Measurements from ENCODE around the gene RTN4RL1. TPM values are rescaled to one million over a fixed set of nuclear protein-coding genes. Genes with fewer than 3 reads are reported as not detected.

RTN4RL1 gene, protein sequence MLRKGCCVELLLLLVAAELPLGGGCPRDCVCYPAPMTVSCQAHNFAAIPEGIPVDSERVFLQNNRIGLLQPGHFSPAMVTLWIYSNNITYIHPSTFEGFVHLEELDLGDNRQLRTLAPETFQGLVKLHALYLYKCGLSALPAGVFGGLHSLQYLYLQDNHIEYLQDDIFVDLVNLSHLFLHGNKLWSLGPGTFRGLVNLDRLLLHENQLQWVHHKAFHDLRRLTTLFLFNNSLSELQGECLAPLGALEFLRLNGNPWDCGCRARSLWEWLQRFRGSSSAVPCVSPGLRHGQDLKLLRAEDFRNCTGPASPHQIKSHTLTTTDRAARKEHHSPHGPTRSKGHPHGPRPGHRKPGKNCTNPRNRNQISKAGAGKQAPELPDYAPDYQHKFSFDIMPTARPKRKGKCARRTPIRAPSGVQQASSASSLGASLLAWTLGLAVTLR
- total RNA-seq (2014; rRNA removed): 0.64 and 0.69 TPM in 2 replicates
- 0.27 TPM for polyA plus RNA-seq (2012)

DNA sequence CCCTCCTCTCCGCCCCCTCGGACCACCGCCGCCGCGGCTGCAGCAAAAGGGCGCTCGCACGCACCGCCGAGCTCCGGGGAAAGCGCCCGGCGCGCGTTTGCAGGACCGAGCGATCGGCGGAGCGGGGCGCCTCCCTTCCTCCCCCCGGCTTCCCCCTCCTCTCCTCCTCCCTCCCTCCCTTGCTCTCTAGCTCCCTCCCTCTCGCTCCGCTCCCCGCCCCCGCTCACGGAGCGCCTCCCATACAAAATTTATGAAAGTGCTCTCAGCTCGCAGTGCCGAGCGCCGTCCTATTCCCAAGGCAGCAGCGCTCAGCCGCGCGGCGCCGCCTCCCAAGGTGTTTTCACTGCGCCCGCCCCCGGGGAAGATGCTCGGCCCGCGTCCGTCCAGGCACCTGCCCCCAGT is at the start of gene RTN4RL1:
TSS of gene RTN4RL1 (minus strand) at position 115 of the 402 bp plus-strand sequence. CDS start 469 bp downstream, outside the sequence.
- peak; percentile 44 for DNase-seq (ENCODE audit: low read depth)

DNA sequence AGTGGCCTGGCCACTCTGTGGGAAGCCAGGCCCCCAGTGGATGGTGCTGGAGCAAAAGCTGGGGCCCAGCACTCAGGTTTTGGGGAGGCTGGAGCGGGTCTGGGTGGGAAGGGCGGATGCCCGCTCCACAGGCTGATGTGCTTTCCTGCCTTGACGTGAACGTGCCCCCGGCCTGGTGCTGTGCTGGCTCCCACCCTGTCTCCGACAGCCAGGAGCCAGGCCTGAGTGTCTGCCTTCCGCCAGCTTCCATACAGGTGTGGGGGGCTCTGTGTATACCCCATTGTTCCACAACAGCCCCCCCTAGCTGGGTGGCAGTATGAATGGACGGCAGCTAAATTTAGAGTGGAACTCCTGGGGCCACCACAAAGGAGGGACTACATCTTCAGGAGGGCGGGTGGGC is 49.8 kb upstream of the RTN4RL1 start:
- DNase-seq (ENCODE audit: low read depth): no peak

DNA sequence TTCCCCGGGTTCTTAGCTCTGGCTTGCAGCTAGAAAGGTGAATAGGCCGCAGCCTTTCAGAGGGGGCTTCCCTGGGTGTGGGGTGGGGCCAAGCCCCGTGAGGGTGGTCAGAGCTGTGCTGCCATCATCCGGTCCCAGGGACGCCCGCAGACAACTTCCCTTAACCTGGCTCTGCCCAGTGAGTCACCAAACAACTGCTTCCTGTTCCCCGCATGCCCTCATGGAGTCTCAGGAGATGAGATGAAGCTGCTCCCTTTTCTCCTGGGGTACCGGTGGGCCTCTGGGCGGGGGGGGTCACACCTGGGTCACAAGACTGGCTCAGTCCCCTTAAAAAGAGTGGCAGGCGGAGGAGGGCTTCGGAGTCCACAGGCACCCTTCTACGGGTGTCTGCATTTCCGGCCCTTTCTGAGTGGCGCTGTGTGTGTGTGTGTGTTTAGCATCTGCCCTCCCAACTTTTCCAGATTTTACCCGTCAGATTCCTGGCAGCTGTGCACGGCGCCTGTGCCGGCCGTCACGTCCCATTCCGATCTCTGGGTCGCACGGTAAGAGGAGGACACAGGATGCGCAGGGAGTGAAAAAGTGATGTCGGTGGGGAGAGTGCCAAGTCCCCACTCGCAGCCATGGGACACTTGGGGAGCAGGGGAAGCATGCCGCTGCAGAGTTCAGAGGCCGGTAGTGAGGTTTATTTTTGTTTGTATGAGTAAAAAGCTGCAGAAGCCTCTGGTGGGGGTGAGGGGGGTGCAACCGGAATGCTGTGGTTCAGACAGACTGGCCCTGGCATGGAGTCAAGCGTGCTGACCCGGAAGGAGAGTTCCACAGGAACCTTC is 46.5 kb upstream of the RTN4RL1 start:
- DNase-seq (ENCODE audit: low read depth): peak; percentile 83

DNA sequence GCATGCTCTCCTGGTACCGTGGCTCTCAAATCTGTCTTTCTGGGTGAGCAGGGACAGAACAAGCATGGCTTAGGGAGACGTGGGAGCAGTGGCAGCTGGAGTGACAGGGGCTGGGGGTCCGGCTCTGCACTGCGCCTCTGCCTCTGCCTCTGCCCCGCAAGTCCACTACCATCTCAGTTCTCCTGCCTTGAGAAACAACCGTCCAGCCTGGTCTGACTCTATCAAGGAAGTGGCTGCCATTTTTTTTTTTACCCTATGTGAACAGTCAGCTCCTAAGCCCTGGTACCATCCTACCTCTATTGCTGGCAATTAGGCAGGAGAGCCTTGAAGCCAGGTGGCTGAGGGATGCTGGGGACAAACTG is 45.9 kb upstream of the RTN4RL1 start:
- DNase-seq (ENCODE audit: low read depth): no peak

DNA sequence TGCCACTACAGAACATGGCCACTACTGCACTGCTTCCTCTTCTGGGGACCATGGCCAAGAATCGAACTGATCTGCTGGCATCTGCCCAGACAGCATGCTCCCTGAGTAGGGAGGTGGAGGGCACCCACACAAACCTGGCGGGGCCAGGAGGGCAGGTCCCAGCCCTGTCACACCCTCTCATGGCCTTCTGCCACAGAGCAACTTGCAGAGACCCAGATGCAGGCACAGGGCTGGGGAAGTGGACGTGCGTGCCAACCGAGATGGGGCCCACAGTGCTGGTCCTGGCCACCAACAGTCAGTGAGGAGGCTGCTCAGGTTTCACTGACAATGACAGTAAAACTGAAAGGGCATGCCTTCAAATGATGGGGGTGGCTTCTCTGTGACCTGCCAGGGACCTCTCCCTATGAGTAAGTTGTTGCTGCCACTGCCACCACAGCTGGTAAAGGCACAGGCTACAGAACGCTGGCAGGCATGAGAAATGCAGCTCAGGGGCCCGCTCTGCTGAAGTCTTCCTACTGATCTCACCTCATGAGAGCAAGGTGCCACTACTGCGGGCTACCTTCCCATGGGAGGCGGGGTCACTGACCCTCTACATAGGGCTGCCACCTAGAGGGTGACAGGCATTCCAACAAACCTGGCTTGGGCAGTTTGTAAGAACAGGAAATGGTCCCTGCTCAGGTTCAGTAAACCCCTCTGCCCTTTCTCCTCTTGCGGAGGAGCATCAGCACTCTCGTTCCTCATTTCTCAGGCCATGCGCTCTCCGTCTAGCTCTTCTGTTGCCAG is 45.3 kb upstream of the RTN4RL1 start:
- no peak for DNase-seq (ENCODE audit: low read depth)

DNA sequence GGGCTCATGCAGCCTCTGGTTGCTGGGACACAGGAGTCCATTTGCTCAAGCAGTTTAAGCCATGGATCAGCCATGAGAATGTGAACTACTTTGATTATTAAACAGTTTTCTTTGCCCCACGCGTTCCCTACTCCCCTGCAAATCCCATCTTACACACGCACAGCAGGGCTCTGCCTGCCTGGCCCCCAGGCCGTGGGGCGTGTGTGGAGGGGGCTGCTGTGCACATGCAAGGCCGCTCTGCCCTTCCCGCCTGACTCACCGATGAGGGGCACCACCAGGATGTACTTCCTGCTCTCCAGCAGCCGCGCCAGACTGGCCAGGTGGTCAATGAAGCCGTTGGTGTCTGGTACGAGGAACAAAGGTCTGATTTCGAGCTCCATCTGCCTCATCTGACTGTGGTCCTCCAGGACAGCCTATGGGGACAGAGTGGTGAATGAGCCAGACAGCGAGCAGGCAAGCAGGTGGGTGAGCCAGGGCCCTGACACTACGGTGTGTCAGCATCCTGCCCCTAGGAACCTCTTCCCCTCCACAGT is 43.5 kb upstream of the RTN4RL1 start:
- peak; percentile 84 for DNase-seq (ENCODE audit: low read depth)

DNA sequence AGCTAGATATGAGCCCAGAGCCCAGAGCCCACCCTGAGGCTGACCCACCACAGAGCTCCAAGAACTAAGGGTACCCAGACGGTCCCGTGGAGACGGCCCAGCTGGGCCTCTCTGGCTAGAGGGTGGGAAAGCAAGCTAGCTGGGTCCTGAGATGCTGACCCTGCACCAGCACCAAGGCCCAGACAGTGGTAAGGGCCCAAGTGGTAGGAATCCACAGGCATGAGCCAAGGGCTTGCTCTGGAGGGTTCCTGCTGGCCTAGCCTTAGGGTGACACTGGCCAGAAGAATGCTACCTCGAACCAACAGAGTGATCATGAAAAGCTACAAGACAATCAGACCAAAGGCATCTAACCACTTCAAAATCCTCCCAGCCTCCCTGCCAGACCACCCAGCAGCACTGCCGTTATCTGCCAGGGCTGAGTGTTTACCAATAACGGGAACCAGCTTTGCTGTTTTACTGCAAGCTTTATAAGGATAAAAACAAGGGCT is 42.9 kb upstream of the RTN4RL1 start:
- DNase-seq (ENCODE audit: low read depth): peak; percentile 66

DNA sequence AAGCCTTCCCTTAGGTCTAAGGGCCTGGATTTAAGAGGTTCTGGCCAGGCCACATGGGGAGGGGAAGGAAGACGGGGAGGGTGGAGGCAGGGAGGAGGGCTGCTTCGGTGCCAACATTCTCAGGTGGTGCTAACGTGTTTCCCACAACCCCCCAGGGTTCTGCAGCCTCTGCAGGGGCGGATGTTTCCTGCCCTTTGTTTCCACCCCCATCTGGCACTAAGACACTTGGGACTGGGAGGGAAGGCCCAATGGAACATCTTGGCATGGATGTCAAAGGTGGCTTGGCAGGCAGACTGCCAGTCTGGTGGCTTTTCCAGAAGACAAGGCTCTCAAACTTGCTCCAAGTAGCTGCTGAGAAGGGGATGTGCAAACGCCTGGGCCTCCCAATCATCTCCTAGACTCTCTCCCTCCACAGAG is 42.5 kb upstream of the RTN4RL1 start:
- DNase-seq (ENCODE audit: low read depth): no peak

DNA sequence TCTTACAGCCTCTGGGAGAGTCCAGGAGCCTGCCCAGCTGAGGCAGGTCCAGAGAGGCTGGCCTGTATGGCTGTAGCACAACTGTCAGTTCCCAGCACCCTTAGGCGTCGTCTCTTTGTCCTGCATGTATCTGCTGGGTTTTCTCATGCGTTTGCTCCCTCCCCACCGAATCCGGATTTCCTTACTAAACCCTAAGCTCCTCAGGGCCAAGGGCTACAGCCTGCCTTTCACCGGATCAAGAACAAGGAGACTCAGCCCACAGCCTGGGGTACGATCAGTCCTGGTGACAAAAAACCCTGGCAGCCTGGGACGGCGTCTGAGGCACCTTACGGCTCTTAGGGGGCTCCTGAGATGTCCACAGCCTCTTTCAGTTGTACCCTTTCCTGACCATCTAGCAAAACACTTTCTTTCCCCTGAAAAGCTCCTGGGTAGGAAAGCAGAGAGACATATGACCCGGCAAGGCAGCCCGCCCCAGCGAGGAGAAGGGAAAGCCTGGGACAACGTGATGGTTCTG is 42.0 kb upstream of the RTN4RL1 start:
- no peak for DNase-seq (ENCODE audit: low read depth)

DNA sequence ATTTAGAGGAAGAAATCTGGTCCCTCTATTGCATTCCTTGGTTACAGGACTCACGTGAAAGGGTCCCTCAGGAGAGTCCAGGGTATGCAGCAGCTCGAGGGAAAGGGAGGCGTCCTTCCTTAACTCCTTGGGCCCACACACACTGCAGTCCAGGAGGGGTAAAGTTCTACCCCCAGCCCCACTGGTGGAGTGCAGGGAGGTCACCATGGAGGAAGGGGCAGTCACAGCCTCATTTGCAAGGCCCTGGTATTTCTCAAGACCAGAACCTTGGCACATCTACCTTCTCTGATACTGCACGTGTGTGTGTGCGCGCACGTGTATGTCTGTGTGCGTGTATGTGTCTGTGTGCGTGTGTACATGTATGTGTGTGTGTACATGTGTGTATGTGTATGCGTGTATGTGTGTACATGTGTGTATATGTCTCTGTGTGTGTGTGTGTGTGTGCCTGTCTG is 40.8 kb upstream of the RTN4RL1 start:
- no peak for DNase-seq (ENCODE audit: low read depth)

DNA sequence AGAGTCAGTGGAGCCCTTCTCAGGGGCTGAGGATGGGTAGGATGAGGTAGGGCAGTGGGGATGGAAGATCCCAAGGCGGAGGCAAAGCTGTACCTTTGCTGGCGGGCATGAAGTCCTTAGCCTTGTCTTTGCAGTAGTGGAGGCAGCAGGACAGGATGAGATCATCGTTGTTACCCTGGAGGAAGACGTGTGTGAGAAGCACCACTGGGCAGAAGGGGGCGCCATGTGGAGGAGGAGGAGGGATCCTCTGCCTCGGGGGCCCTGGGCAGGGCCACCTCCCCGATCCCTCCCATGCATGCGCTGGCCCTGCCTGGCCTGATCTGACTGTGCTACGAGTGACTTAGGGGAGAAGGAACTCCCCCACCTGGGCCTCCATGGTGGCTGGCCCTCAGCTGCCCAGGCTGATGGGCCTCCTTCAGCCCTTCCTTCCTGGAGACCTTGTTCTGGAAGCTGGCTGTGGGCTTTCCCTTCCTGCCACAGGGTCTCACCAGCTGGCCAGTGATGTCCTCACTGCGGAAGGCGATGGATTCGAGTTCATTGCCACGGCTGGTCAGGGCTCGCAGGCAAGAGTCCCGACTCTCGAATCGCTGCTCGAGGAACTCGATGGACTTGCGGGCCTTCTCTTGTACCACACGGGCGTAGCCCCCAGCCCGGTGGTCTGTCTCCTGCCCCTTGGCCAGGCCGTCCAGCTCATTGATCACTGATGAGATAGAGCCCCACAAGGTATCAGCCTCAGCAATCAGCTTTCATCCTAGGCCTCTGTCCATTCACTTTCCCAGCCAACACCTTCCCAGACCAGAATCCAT is 40.0 kb upstream of the RTN4RL1 start:
- no peak for DNase-seq (ENCODE audit: low read depth)

DNA sequence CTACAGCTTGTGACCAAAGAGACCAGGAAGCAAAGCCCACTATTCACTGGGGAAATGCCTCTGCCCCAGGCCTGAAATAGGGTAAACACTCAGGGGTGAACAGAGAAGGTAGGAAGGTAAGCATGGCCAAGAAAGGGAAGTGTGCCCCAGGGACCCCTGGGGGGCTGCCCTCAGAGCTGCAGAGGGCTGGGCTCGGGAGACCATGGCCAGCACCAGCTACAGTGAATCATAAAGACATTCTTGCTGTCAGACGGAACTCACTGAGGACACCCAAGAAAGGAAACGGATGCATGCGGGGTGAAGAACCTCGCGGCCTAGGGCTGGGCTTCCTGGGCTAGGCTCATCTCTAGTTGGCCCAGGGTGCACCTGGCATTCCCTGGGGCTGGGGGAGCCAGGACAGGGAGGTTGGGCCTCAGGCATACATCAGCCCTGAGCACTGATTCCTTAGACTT is 39.4 kb upstream of the RTN4RL1 start:
- DNase-seq (ENCODE audit: low read depth): no peak

DNA sequence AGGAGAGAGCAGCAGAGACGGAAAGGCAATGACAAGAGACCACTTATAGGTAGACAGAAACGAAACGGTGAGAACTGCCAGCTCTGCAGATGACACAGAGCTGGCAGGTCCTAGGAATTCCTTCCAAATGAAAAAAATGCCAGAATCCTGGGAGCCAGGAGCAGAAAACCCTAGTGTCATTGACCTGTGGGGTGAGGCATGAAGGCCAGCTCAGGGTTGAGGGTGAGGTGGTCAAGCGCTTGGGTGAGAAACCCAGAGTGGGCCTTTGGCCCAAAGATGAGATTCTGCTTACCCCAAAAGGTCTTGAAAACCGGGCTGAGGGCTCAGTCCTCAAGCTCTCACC is 39.0 kb upstream of the RTN4RL1 start:
- DNase-seq (ENCODE audit: low read depth): no peak

DNA sequence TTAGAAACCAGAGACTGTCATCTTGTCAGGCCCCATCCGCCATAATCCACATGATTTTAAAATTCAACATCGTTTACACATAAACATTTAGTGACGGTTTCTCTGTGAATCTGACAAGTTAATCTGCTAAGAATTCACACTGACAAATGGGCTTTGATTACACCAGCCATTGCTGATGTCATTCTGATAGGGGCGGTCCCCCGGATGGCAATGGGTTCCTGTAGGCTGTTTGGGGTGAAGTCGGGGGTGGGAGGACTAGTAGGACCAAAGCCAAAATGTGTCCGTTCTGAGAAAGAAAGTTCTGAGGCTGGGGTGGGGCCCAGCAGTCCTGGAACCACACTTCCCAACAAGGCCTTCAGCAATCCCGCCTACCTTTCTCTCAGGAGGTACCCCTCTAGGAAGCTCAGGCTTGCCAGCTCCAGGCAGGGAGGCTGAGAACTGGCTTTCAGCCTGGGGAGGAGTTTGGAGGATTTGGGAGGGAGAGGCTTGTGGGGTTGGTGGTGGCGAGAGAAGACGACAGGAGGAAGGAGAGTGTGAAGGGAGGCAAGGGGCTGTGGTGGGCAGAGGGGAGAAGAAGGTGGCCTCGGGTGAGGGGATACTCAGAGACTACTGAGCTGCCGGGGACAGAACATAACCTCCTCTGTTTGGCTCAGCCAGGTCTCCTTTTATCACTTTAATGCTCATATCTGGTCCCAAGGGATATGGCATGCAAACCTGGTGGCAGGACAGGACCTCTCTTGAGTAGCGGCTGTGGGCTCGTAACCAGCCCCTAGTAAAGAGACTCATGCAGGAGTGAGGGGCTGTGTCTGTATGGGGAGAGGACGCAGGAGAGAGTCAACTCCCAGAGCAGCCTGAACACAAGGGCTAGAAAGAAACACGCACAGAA is 38.4 kb upstream of the RTN4RL1 start:
- no peak for DNase-seq (ENCODE audit: low read depth)

DNA sequence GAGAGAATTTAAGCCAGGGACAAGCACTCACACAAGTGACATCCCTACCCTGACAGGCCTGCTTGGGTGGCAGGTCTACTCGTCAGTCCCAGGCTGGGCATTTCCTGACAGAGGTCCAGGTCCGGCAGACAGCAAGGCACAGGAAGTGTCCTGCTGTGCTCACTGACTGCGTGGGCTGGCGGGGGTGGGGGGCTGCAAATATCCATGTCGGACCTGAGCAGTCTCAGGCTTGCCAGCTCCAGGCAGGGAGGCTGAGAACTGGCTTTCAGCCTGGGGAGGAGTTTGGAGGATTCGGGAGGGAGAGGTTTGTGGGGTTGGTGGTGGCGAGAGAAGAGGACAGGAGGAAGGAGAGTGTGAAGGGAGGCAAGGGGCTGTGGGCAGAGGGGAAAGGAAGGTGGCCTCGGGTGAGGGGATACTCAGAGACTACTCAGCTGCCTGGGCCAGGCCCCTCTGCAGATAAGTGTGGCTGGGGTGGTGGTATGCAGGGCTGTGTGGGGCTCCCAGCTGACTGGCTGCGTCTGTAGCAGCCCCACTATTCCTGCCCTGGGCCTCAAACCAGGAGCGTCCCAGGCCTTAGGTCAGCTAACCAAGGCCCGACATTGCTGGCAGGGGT is 37.5 kb upstream of the RTN4RL1 start:
- DNase-seq (ENCODE audit: low read depth): no peak

DNA sequence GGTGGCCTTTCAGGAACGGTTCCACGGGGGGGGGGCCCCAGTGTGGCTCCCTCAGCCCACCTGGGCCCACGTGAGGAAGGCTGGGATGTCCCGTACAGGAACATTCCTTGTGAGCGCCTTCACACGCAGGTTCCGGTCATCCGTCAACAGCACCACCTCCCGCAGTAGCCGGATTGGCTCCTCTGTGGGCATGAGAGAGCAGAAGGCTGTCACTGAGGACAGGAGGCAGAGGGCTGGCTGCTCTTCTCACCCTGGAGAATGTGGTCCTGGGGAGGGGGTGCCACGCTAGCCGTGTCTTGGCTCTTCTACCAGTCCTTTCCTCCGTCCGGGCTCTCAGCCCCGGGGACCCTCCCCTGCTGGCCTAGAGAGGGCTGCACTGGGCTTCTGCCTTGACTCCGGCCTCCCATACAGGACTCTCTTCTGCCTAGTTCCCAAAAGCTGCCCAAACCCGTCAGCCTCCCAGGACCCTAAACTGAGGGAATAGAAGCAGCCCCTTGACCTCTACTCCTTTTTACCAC is 36.4 kb upstream of the RTN4RL1 start:
- DNase-seq (ENCODE audit: low read depth): no peak

DNA sequence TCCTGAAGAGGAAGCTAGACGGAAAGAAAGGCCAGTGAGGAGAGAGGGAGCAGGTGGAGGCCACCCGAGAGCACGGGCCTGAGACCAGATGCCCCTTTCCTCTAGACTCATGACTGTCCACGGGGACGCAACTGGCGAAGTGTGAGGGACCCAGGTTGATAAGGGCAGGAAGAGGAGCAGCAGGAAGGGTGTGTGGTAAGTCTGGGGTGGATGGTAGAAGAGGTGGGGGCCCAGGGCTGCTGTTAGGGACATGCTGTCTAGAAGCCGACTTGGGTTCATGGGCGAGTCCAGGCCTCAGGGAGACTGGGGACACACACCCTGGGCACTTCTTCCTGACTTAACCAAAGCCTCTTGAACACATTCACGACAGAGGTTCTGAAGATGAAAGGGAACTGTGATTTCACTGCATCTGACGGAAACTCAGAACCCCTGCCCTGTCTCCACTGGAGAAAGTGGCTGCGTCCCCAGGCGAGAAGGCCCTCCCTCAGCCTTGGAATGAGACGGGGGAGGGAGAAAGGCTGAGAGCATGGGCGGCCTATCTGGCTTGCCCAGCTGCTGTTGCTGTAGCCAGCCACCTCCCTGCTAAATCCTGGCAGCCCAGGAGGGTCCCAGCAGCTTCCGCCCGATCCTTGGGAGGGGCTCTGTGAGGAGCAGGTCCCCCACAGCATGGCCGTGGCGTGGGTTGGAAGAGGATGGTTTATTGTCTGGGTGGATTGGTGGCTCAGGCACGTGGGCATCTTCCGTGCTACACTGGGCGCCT is 35.7 kb upstream of the RTN4RL1 start:
- no peak for DNase-seq (ENCODE audit: low read depth)

DNA sequence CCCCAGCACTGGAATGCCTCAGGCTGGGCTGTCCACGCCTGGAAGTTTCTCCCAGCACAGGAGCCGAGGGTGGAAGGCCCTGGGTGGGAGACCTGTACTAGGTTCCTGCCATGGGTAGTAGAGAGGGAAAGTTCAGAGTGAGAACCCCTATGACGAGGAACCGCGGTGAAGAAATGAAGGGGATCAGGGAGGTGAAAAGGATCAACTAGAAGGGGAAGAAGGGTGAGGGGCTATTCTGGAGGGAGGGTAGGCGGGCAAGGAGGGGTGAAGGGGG is 35.2 kb upstream of the RTN4RL1 start:
- no peak for DNase-seq (ENCODE audit: low read depth)
